HG03558 (cell line): Measurements from ENCODE around the gene UBTF.

Experiments
- ATAC-seq: cut with Tn5 transposase; IDR thresholded peaks from one replicate; pipeline ENCODE4 v1.9.1; 2021; ENCODE audit warnings: moderate number of reproducible peaks; ENCODE audit not compliant: unreplicated experiment; ENCODE audit errors: extremely low read depth

The UBTF gene

DNA sequence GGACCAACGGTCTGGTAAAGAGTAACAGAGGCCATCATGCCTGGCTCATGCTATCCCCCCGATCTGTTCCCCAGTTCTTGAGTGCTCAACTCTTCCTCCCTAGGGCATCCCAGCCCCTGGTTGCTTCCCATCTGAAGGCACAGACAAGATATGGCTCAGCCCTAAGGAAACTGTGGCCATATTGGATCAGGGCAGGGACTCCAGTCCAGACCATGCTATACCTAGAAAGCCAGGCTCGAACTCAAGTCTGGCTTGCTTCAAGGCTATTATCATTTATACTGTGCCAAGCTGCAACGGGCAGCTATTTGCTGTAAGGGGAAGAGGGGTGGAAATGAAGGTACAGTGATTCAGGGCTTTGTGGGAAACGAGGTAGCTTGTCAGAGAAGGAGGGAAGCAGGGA is 2.8 kb downstream of the UBTF start:
- no peak for ATAC-seq

DNA sequence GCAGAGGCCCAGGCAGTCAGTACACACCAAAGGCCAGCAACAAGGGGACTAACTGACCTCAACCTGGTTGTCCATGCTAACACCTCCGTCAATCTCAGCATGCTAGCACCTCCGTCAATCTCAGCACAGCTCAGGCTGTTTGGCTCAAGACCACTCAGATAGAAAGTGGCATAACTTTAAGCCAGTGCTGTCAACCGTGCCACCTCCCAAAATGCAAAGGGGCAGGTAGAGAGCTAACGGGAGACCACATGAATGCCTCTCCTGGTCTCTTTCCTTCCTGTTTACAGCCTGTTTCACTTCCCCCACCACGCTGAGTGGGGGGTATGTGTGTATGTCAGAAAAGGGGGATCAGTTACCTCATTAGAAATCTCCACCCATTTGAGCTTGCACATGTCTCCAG is 3.3 kb downstream of the UBTF start:
- no peak for ATAC-seq

DNA sequence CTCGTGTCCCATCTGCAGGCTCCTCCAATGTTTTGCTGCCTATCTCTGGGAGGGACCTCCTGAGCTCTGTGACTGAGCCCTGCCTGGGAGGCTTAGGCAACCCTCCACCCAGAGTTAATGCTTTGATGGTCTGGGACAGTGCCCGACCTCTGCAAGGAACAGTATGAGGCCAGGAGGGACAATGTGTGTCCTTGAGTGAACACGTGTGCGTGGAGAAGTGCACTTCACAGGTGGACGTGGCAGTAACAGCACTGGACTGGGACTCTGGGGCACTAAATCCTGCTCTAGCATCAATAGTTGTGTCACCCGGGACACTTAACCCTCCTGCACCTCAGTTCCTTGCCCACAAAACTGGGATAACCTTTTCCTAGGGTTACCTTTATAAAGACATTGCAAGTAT is 4.6 kb downstream of the UBTF start:
- no peak for ATAC-seq

DNA sequence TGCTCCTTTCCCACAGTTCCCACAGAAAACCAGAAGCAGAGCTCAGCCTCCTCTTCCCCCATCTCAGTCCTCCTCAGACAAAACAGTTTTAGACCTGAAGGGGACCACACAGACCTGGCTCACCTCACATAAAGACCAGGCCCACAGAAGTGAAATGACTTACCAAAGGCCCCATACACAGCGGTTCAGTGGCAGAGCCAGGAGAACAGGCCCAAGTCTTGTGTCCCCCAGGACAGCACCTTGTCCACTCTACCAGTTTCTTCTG is 5.3 kb downstream of the UBTF start:
- no peak for ATAC-seq

DNA sequence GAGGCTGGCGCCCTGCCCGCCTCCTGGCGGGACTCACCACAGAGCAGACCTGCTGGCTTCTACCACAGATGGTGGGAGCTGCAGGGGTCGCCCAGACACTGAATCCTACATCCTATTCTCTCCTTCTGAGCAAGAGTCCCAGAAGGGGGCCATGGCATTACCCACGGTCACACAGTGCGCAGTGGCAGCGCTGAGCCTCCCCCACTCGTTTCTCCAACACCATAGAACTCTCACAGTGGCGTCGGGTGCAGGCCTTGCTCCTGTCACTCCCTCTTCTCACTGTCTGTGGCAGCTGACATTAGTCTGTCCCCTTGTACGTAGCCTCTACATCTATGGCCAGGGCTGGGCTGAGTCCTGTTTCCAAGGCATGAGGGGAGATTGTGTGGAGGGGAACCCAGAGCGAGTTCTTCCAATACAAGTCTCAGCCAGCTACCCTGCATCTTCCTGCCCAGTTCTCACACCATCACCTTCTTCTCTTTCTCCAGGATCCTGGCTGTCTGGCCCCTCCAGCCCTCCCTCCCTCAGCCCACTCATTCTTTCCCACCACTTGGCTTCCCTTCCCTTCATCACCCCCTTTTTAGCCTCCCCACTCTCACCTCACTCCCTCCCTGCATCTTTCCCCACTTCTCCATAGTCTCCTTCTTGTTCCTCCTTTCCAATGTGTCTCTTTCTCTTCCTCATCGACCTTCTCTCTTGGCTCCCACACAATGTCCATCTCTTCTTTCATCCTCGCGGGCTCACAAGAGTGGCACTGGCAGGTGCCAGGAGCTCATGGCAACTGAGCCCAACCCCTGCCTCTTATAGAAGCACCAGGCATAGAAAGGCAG is 5.9 kb downstream of the UBTF start:
- ATAC-seq: no peak

DNA sequence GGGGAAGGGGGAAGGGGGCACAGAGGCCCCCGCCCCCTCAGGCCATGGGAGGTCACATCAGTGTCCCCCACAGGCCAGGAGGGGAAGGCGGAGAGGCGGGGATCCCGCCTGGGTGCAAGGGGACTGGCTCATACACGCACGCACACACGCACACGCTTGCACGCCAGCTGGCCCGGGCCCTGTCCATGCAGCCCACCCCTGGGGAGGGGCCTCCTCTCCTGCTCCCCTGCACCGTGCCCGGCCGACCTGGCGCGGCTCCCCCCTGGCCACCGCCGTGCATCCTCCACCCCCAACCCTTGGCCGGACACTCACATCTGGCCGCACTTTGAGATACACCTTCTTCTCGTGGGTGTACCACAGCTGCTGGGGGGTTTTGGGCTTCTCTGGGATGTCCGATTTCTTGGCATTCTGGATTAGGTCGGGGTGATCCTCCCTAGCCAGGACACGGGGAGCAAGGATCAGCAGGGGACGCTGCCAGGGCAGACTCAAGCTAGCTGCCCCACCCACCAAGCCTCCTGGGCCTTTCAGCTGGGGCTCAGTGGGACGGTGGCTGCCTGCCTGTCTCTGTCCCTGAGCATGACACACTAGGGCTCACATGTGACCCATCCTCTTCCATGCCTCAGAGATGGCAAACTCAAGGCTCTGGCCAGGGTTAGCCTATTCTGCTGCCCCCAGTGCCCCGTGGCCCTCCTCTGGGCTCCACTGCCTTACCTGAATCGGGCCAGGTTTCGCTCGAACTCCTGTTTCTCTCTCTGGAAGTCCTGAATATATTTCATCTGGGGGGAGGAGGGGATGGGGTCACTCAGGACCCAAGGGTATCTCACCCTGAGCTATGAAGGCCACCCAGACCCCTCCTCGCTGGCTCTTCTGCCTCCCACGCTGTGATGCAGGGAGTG is 6.7 kb downstream of the UBTF start:
- no peak for ATAC-seq

DNA sequence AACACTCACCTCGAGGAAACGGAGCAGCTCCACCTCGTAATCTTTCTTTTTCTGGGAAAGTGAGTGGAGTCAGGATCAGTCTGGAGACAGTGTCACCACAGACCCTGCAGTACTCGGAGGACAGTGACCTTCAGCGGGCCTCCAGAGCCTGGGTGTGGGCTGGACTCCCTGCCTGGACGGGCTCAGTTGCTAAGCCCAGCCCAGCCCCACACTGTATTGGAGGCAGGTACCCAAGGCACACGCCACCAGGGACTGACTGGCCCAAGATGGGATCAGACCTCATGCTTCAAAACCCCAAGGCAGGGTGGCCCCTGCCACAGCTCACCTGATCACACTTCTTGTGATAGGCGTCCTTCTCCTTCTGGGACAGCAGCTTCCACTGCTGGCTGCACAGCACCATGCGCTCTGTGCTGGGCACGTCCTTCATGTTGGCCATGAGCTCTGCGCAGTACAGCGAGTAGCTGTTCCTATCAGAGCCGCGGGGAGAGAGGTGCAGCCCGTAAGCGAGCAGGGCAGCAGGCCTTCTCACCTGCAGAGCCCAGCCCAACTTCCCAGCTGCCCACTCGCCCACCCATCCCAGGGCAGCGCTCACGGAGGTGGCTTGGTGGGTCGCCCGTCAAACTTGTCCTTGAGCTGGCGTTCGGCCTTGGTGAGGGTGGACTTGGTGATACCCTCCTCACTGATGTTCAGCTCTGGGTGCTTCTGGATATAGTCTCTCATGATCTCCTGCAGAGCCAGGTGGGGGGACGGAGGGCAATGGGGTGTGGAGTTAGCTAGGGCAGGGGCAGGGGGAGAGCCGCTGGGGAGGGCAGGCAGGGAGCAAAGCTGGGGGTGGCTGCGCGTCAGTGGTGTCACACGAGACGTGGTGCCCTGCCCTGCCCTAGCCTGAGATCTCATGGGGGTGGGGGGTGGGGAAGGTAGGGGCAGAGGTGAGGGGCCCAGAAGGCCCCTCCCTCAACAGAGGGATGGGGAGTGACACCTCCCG is 7.9 kb downstream of the UBTF start:
- ATAC-seq: no peak

DNA sequence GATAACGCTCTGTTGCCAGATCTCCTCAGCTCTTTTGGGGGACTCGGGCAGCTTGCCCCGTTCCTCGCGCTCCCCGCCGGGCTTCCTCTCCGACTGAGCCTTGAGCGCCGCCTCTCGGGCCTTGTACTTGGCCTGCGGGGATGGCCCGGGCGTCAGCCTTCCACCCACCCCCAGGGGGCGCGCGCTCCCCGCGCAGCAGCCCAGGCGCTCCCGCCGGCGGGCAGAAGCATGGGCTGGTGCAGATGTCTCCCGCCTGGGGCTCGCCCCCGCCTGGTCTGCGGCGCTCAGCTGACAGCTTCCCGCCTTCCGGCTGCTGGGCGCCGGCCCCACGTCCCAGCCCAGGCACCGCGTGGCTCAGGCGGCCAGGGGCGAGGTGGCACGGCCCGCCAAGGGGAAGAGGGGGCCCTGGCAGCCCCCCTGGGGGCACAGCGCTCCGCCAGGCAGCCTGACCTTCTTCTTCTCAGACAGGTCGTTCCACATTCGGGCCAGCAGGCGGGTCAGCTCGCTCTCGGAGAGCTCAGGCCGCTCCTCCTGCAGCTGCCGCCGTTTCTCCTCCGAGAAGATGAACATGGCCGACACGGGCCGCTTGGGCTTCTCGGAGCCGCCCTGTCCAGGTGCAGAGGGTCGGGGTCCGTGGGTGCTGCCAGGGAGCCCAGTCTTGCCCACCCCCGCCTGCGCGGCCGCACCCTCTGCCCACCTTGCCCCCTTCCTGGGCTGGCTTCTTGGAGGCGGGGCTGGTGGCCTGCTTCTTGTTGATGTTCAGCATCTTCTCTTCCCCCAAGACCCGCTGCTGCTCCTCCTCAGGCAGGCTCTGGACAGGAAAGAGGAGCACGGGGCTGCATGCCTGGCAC is 8.9 kb downstream of the UBTF start:
- no peak for ATAC-seq

DNA sequence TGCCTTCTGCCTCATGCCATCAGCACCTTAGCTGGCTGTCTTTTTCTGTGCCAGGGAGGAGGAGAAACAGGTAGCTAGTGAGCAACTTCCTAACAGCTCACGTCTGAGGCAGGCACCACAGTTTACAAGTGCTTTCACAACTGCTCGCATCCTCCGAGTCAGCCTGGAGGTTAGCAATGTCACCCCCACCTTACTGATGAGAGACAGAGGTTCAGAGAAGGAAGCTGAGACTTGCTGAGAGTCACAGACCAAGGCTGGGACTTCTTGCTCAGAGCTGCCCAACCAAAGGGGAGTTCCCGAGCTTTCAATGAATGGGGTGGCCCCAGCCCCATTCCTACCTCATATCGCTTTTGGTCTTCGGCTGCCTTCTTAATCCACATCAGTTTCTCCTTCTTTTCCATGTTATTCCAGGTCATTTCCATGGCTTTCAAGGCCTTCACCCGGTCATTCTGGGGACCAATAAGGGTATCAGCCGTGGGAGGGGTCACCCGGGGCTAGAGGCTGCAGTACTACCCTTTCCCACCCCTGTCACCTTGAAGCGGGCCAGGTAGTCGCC is 9.6 kb downstream of the UBTF start:
- no peak for ATAC-seq

DNA sequence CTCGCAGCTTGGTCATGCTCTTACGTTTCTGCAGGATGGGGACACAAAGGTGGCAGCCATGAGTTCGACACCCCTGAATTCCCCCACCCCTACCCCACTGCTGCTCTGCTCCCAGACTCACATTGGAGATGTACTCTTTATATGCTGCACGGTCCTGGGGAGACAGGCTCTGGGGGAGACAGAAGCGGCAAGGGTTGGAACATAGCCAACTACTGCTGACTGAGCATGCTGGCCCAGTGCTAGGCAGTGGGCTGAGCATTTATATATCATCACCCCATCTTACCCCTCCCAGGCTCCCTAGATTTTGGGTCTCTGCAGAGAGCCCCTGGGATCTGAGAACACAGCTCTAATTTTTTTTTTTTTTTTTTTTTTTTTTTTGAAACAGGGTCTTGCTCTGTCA is 11.7 kb downstream of the UBTF start:
- no peak for ATAC-seq

DNA sequence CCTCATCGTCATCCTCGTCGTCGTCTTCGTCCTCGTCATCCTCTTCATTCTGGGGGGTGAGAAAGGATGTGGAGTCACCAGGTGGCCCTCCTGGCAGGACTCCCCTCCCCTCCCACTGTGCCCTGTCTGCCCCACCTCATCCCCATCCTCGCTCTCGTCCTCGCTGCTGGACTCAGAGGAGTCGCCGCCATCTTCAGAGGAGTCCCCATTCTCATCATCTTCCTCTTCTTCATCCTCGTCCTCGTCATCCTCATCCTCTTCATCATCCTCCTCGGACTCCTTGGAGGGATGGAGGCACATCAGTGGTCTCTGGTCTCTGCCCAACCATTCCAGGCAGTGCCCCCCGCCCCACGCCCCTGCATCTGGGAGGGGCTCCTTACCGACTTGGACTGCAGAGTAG is 12.2 kb downstream of the UBTF start:
- ATAC-seq: no peak

DNA sequence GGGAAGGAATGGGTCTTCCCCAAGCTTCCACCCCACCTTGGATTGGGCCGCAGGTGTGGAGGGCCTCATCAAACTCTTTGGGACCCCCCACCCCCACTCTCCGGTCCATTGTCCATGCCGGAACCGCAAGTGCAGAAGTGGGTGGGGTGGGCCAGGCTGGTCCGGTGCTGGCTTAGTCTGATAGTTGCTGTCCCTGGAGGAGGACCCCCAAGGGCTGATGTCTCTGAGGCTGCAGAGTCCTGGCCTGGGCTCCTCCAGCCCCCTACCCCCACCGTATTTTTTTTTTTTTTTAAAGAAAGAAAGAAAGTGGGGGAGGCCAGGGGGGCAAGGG is 12.7 kb downstream of the UBTF start:
- ATAC-seq: no peak

DNA sequence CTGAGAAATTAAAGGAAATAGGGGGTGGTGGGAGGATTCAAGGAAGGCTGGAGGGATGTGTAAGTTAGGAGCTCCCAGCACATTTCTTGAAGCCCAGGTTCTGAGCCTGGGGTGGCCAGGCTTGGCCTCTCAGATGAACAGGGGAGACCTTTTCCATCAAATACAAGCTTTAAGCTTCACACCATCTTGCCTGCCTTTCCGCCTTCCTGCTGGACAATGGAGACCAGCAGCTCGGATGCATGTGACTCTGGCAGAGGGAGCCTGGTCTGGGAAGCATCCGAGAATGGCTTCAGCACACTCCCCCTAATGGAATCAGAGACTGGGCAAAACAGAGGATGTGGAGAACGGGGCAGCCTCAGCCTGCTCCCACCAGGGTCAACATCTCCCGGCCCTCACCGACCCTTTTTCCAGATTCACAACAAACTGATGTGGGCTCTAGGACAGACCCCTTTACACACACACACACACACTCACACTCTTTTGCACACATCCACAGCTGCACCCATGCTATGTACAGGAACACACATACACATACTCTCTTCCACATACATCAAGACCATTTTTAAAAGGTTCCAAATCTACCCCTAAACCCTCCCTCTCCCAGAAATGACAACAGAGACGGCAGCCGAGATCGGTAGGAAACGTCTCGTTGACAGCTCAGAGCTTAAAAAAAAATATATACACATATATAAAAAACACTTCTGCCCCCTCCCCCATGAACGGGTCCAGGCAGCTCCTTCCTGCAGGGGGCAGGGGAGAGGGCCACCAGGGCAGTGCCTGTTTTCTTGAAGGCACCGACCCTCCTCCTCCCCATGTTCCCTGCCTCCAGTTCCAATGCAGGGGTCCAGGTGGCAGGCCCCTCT is 13.3 kb downstream of the UBTF start:
- no peak for ATAC-seq

DNA sequence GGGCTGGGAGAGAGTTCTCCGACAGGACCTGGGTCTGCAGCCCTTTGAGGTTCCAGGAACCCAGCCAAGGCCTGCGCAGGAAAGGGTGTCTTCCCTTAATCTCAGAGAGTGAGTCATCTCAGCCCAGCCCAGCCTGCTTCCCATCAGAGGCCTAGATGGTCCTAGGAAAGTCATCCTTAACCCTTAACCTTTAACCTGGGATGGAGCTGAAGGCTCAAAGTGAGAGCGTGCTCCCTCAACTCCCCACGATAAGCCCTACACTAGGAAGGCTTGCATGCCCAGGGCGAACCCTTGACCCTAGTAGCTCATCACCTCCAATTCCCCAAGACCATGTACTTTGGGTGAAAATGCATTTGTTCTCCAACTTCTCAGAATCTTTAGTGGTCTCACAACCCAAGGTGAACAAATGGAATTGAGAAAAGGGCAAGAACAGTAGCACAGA is 15.0 kb downstream of the UBTF start:
- ATAC-seq: no peak

DNA sequence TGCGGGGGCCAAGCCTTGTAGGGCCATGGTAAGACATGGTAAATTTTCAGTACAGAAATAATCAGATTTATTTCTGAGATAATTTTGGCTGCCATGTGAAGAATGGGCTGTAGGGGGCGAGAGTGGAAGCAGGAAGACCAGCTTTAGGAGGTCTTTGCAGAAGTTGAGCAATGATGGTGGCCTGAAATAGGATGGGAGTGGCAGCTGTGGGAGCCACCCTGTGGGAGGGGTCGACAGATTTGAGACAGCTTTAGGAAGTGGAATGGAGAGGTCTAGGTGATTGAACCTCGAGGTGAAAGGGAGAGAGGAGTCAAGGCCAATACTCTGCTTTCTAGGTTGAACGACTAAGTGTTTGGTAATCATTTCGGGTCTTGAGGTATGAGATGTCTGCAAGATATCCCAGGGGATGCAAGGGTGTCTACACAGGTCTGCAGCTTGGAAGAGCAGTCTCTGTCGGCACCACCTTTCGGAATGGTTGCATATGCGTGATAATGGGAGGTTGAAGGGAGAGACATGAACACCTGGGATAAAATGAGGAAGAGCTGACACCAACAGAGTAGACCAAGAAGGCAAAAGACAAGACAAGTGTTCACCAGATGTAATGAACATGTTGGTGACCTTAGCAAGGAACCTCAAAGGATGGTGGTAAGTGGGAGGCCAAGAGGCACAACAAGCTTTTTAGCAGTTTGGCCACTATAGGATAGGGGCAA is 15.6 kb downstream of the UBTF start:
- ATAC-seq: no peak

DNA sequence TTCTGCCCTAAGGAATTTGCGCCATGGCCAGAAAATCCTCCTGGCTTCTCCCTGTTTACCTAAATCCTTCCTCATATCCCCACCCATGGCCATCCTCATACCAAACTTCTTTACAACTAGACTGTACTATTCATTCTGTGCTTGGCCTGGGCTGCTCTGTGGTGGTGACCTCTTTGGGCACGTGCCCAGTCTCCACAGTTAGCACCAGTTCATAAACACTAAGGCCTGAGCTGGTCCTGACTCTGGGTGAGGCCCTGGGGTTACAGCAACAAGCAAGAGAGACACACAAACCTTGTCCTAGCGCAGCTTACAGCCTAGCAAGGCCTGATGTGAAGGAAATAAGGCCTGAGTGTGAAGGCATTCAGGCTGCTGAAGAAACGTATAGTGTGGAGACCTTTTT is 16.7 kb downstream of the UBTF start:
- ATAC-seq: no peak

DNA sequence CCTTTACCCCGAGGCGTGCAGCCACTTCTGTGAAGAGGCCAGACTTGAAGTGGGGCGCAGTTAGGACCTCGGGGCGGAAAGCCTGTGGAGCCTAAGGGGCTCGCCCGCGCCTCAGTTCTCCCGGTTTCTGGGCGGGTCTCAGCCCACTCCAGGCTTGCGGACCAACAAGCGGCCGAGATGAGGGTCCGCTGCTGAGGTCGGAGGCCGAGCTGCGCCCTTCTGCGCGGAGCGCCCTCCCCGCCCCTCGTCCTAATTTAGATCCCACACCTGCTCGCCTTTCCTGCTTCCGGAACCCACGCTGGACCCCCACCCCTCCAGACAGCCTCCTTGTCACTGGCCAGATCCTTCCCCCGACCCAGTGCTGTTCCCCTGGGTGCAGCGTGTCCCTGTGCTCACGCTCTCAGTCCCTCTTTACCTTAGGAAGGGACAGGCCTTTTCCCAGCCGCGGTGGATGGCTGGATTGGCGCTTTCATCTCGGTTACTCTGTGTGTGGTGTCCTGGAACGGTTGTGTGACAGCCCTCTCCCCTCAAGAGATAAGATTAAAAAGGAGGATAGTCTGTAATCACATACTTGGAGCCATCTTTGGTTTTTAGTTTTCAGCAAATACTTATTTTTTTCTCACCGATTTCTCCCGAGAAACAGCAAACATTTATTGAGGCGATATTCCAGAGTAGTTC is 18.9 kb downstream of the UBTF start:
- no peak for ATAC-seq
